IMR-90 (cell line): ENCODE results near the gene SLC4A5. TPM values are rescaled to one million over a fixed set of nuclear protein-coding genes. Genes with fewer than 3 reads are reported as not detected.

Experiments used
- ATAC-seq: fragments of 200-7000 bp; cut with Tn5 transposase; 2 replicates; pipeline ENCODE4 v1.9.1; 2020; ENCODE audit warnings: low read depth, mild to moderate bottlenecking, moderate library complexity
- BruUV-seq: library from RNA; stranded (reverse); fragments of 400-500 nt; replicated peaks from 2 replicates; lab custom pipeline; 2021; lab: Mats Ljungman, UMichigan
- CTCF ChIA-PET: fragments of 300-600 bp; formaldehyde crosslinking; extraction: SDS; loops from one replicate; lab custom pipeline; 2021; ENCODE audit warnings: antibody characterized with exemption; lab: Yijun Ruan, JAX
- POLR2A ChIA-PET: fragments of 300-600 bp; sonication (Branson Sonifier 250); formaldehyde crosslinking; loops from one replicate; lab custom pipeline; 2022; ENCODE audit warnings: antibody characterized with exemption; ENCODE audit not compliant: unreplicated experiment; lab: Charles Lee
- DNase-seq: peaks from one replicate; pipeline ENCODE4 v3.0.0; 2013
- H2AFZ ChIP-seq: replicated peaks from 2 replicates; pipeline ENCODE3; 2013; ENCODE audit warnings: low read length, mild to moderate bottlenecking; ENCODE audit not compliant: poor library complexity
- H2AK5ac ChIP-seq: 2 replicates; pipeline ENCODE4 v1.6.1; 2013; ENCODE audit warnings: low read depth, low read length, inconsistent platforms
- H2AK9ac ChIP-seq: replicated peaks from 2 replicates; pipeline ENCODE3; 2013; ENCODE audit warnings: mild to moderate bottlenecking, low read depth, low read length, moderate library complexity; ENCODE audit not compliant: poor library complexity
- H2BK120ac ChIP-seq: 2 replicates; pipeline ENCODE4 v1.6.1; 2013; ENCODE audit warnings: low read depth, low read length, inconsistent platforms
- H2BK15ac ChIP-seq: 3 replicates; pipeline ENCODE4 v1.6.1; 2013; ENCODE audit warnings: low read depth, low read length, inconsistent platforms
- H2BK20ac ChIP-seq: 2 replicates; pipeline ENCODE4 v1.6.1; 2013; ENCODE audit warnings: low read depth, mild to moderate bottlenecking, inconsistent platforms, low read length, moderate library complexity
- H2BK5ac ChIP-seq: 2 replicates; pipeline ENCODE4 v1.6.1; 2013; ENCODE audit warnings: mild to moderate bottlenecking, low read depth, low read length, inconsistent platforms; ENCODE audit not compliant: poor library complexity, severe bottlenecking
- H3K14ac ChIP-seq: replicated peaks from 2 replicates; pipeline ENCODE4 v1.6.1; 2013; ENCODE audit warnings: low read depth, low read length, inconsistent platforms
- H3K18ac ChIP-seq: 2 replicates; pipeline ENCODE4 v1.6.1; 2013; ENCODE audit warnings: low read depth, low read length, control low read depth
- H3K23ac ChIP-seq: 2 replicates; pipeline ENCODE4 v1.6.1; 2013; ENCODE audit warnings: low read depth, low read length, inconsistent platforms
- H3K27ac ChIP-seq: 2 replicates; pipeline ENCODE4 v1.5.1; 2013; ENCODE audit warnings: mild to moderate bottlenecking, control low read depth, low read length; ENCODE audit not compliant: insufficient read depth
- H3K27me3 ChIP-seq: 2 replicates; pipeline ENCODE4 v1.6.1; 2013; ENCODE audit warnings: low read length; ENCODE audit not compliant: control insufficient read depth, insufficient read depth
- H3K36me3 ChIP-seq: 2 replicates; pipeline ENCODE4 v1.6.1; 2013; ENCODE audit warnings: low read length, mixed read lengths; ENCODE audit not compliant: control insufficient read depth, insufficient read depth
- H3K4ac ChIP-seq: 2 replicates; pipeline ENCODE4 v1.6.1; 2013; ENCODE audit warnings: low read depth, low read length, inconsistent platforms
- H3K4me1 ChIP-seq: 2 replicates; pipeline ENCODE4 v1.6.1; 2013; ENCODE audit warnings: low read length, mixed read lengths; ENCODE audit not compliant: control insufficient read depth, insufficient read depth
- H3K4me2 ChIP-seq: 2 replicates; pipeline ENCODE4 v1.6.1; 2013; ENCODE audit warnings: low read depth, mild to moderate bottlenecking, control low read depth, low read length, moderate library complexity
- H3K4me3 ChIP-seq: 2 replicates; pipeline ENCODE4 v1.5.1; 2013; ENCODE audit warnings: low read depth, mild to moderate bottlenecking, control low read depth, low read length, moderate library complexity; ENCODE audit not compliant: insufficient read depth
- H3K56ac ChIP-seq: 2 replicates; pipeline ENCODE4 v1.6.1; 2013; ENCODE audit warnings: low read length, inconsistent platforms; ENCODE audit not compliant: insufficient read depth; ENCODE audit errors: extremely low read depth
- H3K79me1 ChIP-seq, 2 experiments: 2 replicates each; pipeline ENCODE4 v1.6.1; 2013; ENCODE audit warnings: low read length in 2 of 2, inconsistent platforms in 1 of 2, low read depth in 1 of 2
- H3K9ac ChIP-seq: 2 replicates; pipeline ENCODE4 v1.6.1; 2013; ENCODE audit warnings: low read depth, low read length, control low read depth
- H3K9me1 ChIP-seq: 2 replicates; pipeline ENCODE4 v1.6.1; 2013; ENCODE audit warnings: low read length, inconsistent platforms; ENCODE audit not compliant: insufficient read depth
- H3K9me3 ChIP-seq: 2 replicates; pipeline ENCODE4 v1.6.1; 2013; ENCODE audit warnings: low read length; ENCODE audit not compliant: control insufficient read depth, insufficient read depth
- H4K20me1 ChIP-seq: 2 replicates; pipeline ENCODE4 v1.6.1; 2013; ENCODE audit warnings: low read length, inconsistent platforms; ENCODE audit not compliant: insufficient read depth
- H4K5ac ChIP-seq: 2 replicates; pipeline ENCODE4 v1.6.1; 2013; ENCODE audit warnings: mild to moderate bottlenecking, low read depth, low read length, control low read depth
- H4K8ac ChIP-seq, 2 experiments: 2 replicates each; pipeline ENCODE4 v1.6.1; 2013; ENCODE audit warnings: low read depth in 2 of 2, low read length in 2 of 2, control low read depth in 1 of 2, inconsistent platforms in 1 of 2
- H4K91ac ChIP-seq: 2 replicates; pipeline ENCODE4 v1.6.1; 2013; ENCODE audit warnings: low read depth, low read length, inconsistent platforms; ENCODE audit not compliant: insufficient read depth
- BHLHE40 ChIP-seq: fragments of 150-350 bp; IDR thresholded peaks from 2 replicates; pipeline ENCODE4 v1.6.1; 2016; ENCODE audit warnings: mild to moderate bottlenecking, low read depth, low read length
- CEBPB ChIP-seq: IDR thresholded peaks from 2 replicates; pipeline ENCODE4 v1.6.1; 2012; ENCODE audit warnings: low read depth, low read length, improper control_type of control experiment
- FOS ChIP-seq: fragments of 150-350 bp; IDR thresholded peaks from 2 replicates; pipeline ENCODE4 v1.6.1; 2016; ENCODE audit warnings: low read depth, low read length
- MAFK ChIP-seq: IDR thresholded peaks from 2 replicates; pipeline ENCODE4 v1.6.1; 2012; ENCODE audit warnings: low read depth, low read length, improper control_type of control experiment
- MXI1 ChIP-seq: IDR thresholded peaks from 2 replicates; pipeline ENCODE4 v1.6.1; 2012; ENCODE audit warnings: low read depth, mild to moderate bottlenecking, low read length, moderate library complexity, borderline replicate concordance
- NFE2L2 ChIP-seq: fragments of 150-350 bp; IDR thresholded peaks from 2 replicates; pipeline ENCODE4 v1.6.1; 2016; ENCODE audit warnings: low read depth, mild to moderate bottlenecking, low read length
- RAD21 ChIP-seq: IDR thresholded peaks from 2 replicates; pipeline ENCODE4 v1.6.1; 2012; ENCODE audit warnings: low read length, improper control_type of control experiment
- RCOR1 ChIP-seq: IDR thresholded peaks from 2 replicates; pipeline ENCODE4 v1.6.1; 2012; ENCODE audit warnings: mild to moderate bottlenecking, low read length, improper control_type of control experiment; ENCODE audit not compliant: insufficient replicate concordance
- RFX5 ChIP-seq: IDR thresholded peaks from 2 replicates; pipeline ENCODE4 v1.8.0; 2012; ENCODE audit warnings: low read depth, mild to moderate bottlenecking, low read length, moderate library complexity
- USF2 ChIP-seq: fragments of 150-350 bp; IDR thresholded peaks from 2 replicates; pipeline ENCODE4 v1.6.1; 2017; ENCODE audit warnings: mild to moderate bottlenecking, antibody characterized with exemption, low read length, low read depth
- WGBS, 2 experiments: methylation state at CpG; one replicate each; pipeline versions ENCODE4 v1.1.5 to v1.1.7; 2013; ENCODE audit warnings: missing lambda C conversion rate in 2 of 2; ENCODE audit not compliant: insufficient read length in 1 of 2; ENCODE audit errors: extremely low coverage in 2 of 2; 5-methylcytosine and 5-hydroxymethylcytosine counted together
- dilution Hi-C: fragments of 300-500 bp; cut with HindIII; formaldehyde crosslinking; loops from one replicate; pipeline ENCODE4 v1.14.3; 2018; ENCODE audit warnings: low sequenced_read_pairs; ENCODE audit not compliant: unreplicated experiment
- in situ Hi-C: fragments of 300-500 bp; cut with MboI; formaldehyde crosslinking; loops from 3 replicates; pipeline ENCODE4 v1.14.3; 2019; ENCODE audit warnings: low sequenced_read_pairs, inconsistent platforms, mixed read lengths
- intact Hi-C: fragments of 100-400 bp; cut with micrococcal nuclease; formaldehyde crosslinking; loops from 2 replicates; pipeline ENCODE4 v1.10.0; 2022
- polyA plus RNA-seq, 3 experiments: library from polyadenylated mRNA; depleted of rRNA; stranded (reverse); fragments of >200 nt; gene quantifications; 2 replicates each; pipeline ENCODE4 v1.2.3, GENCODE V29; 2012; ENCODE audit warnings: low replicate concordance in 1 of 3
- total RNA-seq: library from RNA; depleted of rRNA; stranded (reverse); fragments of >200 nt; gene quantifications from 2 replicates; pipeline ENCODE4 v1.2.3, GENCODE V29; 2012

SLC4A5 gene
- total and polyA plus RNA-seq, 2 of the 4 experiments (the other 2 are of a cell fraction), result 0.18 to 0.22 TPM

GRCh38 chr2:74205113-74205512, 138.1 kb downstream of the SLC4A5 start:
- H3K18ac ChIP-seq, result no peak overlapping the region
- no peak overlapping the region for H2AK5ac ChIP-seq
- H3K4me3 ChIP-seq, result no peak overlapping the region
- H3K27me3 ChIP-seq, result no peaks in the 10 kb centered on the region
- no peak overlapping the region for H4K8ac ChIP-seq
- H4K91ac ChIP-seq, result no peak overlapping the region
- in situ Hi-C loops (no loop called here), dilution Hi-C loops (no loop called here), intact Hi-C loops (no loop called here)
- H2AFZ ChIP-seq, result no peak overlapping the region
- H2BK120ac ChIP-seq, result no peak overlapping the region
- H3K27ac ChIP-seq, result no peak overlapping the region
- no CpG with 5 or more reads among the region's 5 CpGs for WGBS, 2 experiments
- BruUV-seq, result no TSS peak
- H2AK9ac ChIP-seq, result no peak overlapping the region
- no peak overlapping the region for H3K9ac ChIP-seq
- no peak overlapping the region for H2BK5ac ChIP-seq
- TF ChIP-seq NFE2L2 (no peak), MXI1 (no peak), FOS (no peak), BHLHE40 (no peak), RAD21 (no peak), RFX5 (no peak), USF2 (no peak), MAFK (no peak), CEBPB (no peak), RCOR1 (no peak)
- H2BK15ac ChIP-seq, result no peak overlapping the region
- ChIA-PET CTCF (no interaction called here), POLR2A (no interaction called here)
- ATAC-seq (no peak), DNase-seq (no peak)
- H3K36me3 ChIP-seq, result peaks cover 28% of the 10 kb centered on the region
- H3K79me1 ChIP-seq, result peaks cover 19 to 77% of the 10 kb centered on the region in 2 experiments
- H3K23ac ChIP-seq, result 0 out of 2 replicates have a peak overlapping the region, but pooled peaks have one; percentile 38
- H2BK20ac ChIP-seq, result no peak overlapping the region
- no peak overlapping the region for H3K14ac ChIP-seq
- no peak overlapping the region for H3K56ac ChIP-seq
- H3K4me1 ChIP-seq, result peaks cover 10% of the 10 kb centered on the region
- H4K20me1 ChIP-seq, result peaks cover 90% of the 10 kb centered on the region
- no peak overlapping the region for H3K4me2 ChIP-seq
- H3K9me3 ChIP-seq, result no peaks in the 10 kb centered on the region
- no peak overlapping the region for H4K5ac ChIP-seq
- no peak overlapping the region for H3K4ac ChIP-seq
- peaks cover 32% of the 10 kb centered on the region for H3K9me1 ChIP-seq
